Activated B cell treated with CpG ODN at 0.5 μM for 24 hours (primary cell): ENCODE measurements around the gene ITGA7. TPM values are rescaled to one million over a fixed set of nuclear protein-coding genes. Genes with fewer than 3 reads are reported as not detected.

Source experiments
- ATAC-seq: fragments of 200-7000 bp; cut with Tn5 transposase; one replicate; pipeline ENCODE4 v1.10.0; 2021; ENCODE audit warnings: low read depth, mild to moderate bottlenecking, moderate library complexity
- CTCF ChIA-PET: fragments of 350-600 bp; sonication (Branson Sonifier 250); formaldehyde crosslinking; loops from one replicate; lab custom pipeline; 2021; ENCODE audit warnings: antibody characterized with exemption; lab: Charles Lee
- POLR2A ChIA-PET: fragments of 350-600 bp; sonication (Branson Sonifier 250); formaldehyde crosslinking; loops from one replicate; lab custom pipeline; 2021; ENCODE audit warnings: antibody characterized with exemption; lab: Charles Lee
- DNase-seq: peaks from one replicate; pipeline ENCODE4 v3.0.0; 2022
- H3K27ac Mint-ChIP-seq: one replicate; pipeline ENCODE4 v1.8.0; 2020; ENCODE audit warnings: mixed read lengths
- H3K27me3 Mint-ChIP-seq: one replicate; pipeline ENCODE4 v1.8.0; 2021; ENCODE audit warnings: mixed read lengths
- H3K36me3 Mint-ChIP-seq: one replicate; pipeline ENCODE4 v1.8.0; 2021; ENCODE audit warnings: low read depth, mixed read lengths
- H3K4me1 Mint-ChIP-seq: one replicate; pipeline ENCODE4 v1.8.0; 2021; ENCODE audit warnings: mixed read lengths
- H3K4me3 Mint-ChIP-seq: one replicate; pipeline ENCODE4 v1.8.0; 2020; ENCODE audit warnings: mild to moderate bottlenecking, mixed read lengths
- H3K9me3 Mint-ChIP-seq: one replicate; pipeline ENCODE4 v1.8.0; 2020; ENCODE audit warnings: mixed read lengths
- CTCF ChIP-seq: fragments of 200-600 bp; IDR thresholded peaks from one replicate; pipeline ENCODE4 v1.8.0; 2022; ENCODE audit warnings: antibody characterized with exemption, mild to moderate bottlenecking
- intact Hi-C: fragments of 100-400 bp; cut with micrococcal nuclease; formaldehyde crosslinking; loops from one replicate; pipeline ENCODE4 v1.15.1; 2024
- total RNA-seq: library from RNA; stranded (reverse); gene quantifications from 2 replicates; pipeline ENCODE4 v1.2.3, GENCODE V29; 2022

Gene ITGA7
- total RNA-seq, 1 donor from 2014 or later = 1.4 TPM

- Mint-ChIP-seq H3K27ac (no peak overlapping the region), H3K27me3 (peaks cover 11% of the 10 kb centered on the region), H3K4me1 (no peaks in the 10 kb centered on the region), H3K36me3 (no peaks in the 10 kb centered on the region), H3K9me3 (no peaks in the 10 kb centered on the region), H3K4me3 (no peak overlapping the region)
- TF ChIP-seq CTCF = no peak
- intact Hi-C loops = no loop called here
- no peak for DNase-seq
- ChIA-PET CTCF (no interaction called here), POLR2A (no interaction called here)
- no peak for ATAC-seq
Observed at GRCh38 chr12:55697686-55698085, 10.0 kb downstream of the ITGA7 start.

GRCh38 chr12:55696796-55697462 is 10.8 kb downstream of the ITGA7 start:
- Mint-ChIP-seq H3K9me3 (no peaks in the 10 kb centered on the region), H3K27ac (no peak overlapping the region), H3K4me3 (no peak overlapping the region), H3K4me1 (no peaks in the 10 kb centered on the region), H3K36me3 (no peaks in the 10 kb centered on the region), H3K27me3 (peaks cover 11% of the 10 kb centered on the region)
- POLR2A ChIA-PET = no interaction called here
- DNase-seq (no peak), ATAC-seq (no peak)
- intact Hi-C loops = no loop called here
- CTCF ChIA-PET = no interaction called here
- no peak for TF ChIP-seq CTCF

- no peak for TF ChIP-seq CTCF
- no peak for ATAC-seq
- Mint-ChIP-seq H3K27ac (no peak overlapping the region), H3K36me3 (no peaks in the 10 kb centered on the region), H3K27me3 (peaks cover 11% of the 10 kb centered on the region), H3K9me3 (no peaks in the 10 kb centered on the region), H3K4me3 (no peak overlapping the region), H3K4me1 (no peaks in the 10 kb centered on the region)
- DNase-seq = no peak
- CTCF ChIA-PET = interaction anchor here (1.5 kb wide), 1 partner anchor 10 kb away, joined by 5 read pairs; no protein-coding TSS in a partner anchor
- intact Hi-C loops = no loop called here
- POLR2A ChIA-PET = no interaction called here
Observed at GRCh38 chr12:55696141-55696540, 11.6 kb downstream of the ITGA7 start.

- H3K9me3 Mint-ChIP-seq = no peaks in the 10 kb centered on the region
- DNase-seq (no peak), ATAC-seq (no peak)
- no peaks in the 10 kb centered on the region for H3K4me1 Mint-ChIP-seq
- H3K4me3 Mint-ChIP-seq = no peak overlapping the region
- H3K27me3 Mint-ChIP-seq = peaks cover 11% of the 10 kb centered on the region
- CTCF ChIA-PET = interaction anchor here (1.5 kb wide), 1 partner anchor 11 kb away, joined by 5 read pairs; no protein-coding TSS in a partner anchor
- H3K27ac Mint-ChIP-seq = no peak overlapping the region
- no peaks in the 10 kb centered on the region for H3K36me3 Mint-ChIP-seq
- POLR2A ChIA-PET = no interaction called here
- intact Hi-C loops = no loop called here
- TF ChIP-seq CTCF = no peak
Observed at GRCh38 chr12:55695349-55695748, 12.4 kb downstream of the ITGA7 start.

GRCh38 chr12:55694651-55695050 is 13.1 kb downstream of the ITGA7 start:
- peaks cover 8% of the 10 kb centered on the region for H3K27me3 Mint-ChIP-seq
- CTCF ChIA-PET = no interaction called here
- no peaks in the 10 kb centered on the region for H3K36me3 Mint-ChIP-seq
- ATAC-seq (no peak), DNase-seq (no peak)
- no peaks in the 10 kb centered on the region for H3K4me1 Mint-ChIP-seq
- H3K9me3 Mint-ChIP-seq = no peaks in the 10 kb centered on the region
- H3K4me3 Mint-ChIP-seq = no peak overlapping the region
- TF ChIP-seq CTCF = no peak
- POLR2A ChIA-PET = no interaction called here
- H3K27ac Mint-ChIP-seq = no peak overlapping the region
- intact Hi-C loops = no loop called here
